HG02870 (cell line): Measurements from ENCODE around the gene EVI5L.

Experiments
- ATAC-seq: cut with Tn5 transposase; IDR thresholded peaks from one replicate; pipeline ENCODE4 v1.9.1; 2021; ENCODE audit warnings: mild to moderate bottlenecking, moderate library complexity; ENCODE audit not compliant: unreplicated experiment

Gene EVI5L

GRCh38 chr19:7894612-7895309, 64.7 kb downstream of the EVI5L start:
- ATAC-seq, result no peak

- ATAC-seq, result no peak
Observed at GRCh38 chr19:7895565-7895964, 65.5 kb downstream of the EVI5L start.

DNA sequence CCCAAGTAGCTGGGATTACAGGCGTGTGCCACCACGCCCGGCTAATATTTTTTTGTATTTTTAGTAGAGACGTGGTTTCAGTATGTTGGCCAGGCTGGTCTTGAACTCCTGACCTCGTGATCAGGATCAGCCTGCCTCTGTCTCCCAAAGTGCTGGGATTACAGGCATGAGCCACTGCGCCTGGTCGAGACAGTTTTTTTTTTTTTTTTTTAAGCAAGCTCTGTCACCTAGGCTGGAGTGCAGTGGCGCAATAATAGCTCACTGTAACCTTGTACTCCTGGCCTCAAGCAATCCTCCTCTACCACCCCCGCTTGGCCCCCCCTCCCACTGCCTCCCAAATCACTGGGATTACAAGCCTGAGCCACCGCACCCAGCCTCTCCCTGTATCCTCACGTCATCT, 67.3 kb downstream of the EVI5L start:
- ATAC-seq, result no peak

DNA sequence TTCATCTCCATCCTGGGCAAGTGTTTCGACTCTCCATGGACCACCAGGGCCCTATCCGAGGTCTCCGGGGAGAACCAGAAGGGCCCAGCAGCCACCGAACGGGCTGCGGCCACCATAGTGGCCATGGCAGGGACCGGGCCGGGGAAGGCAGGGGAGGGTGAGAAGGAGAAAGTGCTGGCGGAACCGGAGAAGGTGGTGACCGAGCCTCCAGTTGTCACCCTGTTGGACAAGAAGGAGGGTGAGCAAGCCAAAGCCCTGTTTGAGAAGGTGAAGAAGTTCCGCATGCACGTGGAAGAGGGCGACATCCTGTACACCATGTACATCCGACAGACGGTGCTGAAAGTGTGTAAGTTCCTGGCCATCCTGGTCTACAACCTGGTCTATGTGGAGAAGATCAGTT, 68.9 kb downstream of the EVI5L start:
- ATAC-seq, result no peak

GRCh38 chr19:7899751-7900378, 69.8 kb downstream of the EVI5L start:
- ATAC-seq, result no peak

GRCh38 chr19:7900401-7900870, 70.4 kb downstream of the EVI5L start:
- no peak for ATAC-seq

- no peak for ATAC-seq
Observed at GRCh38 chr19:7900931-7901330, 70.9 kb downstream of the EVI5L start.

- ATAC-seq, result no peak
Observed at GRCh38 chr19:7901337-7901736, 71.3 kb downstream of the EVI5L start.

DNA sequence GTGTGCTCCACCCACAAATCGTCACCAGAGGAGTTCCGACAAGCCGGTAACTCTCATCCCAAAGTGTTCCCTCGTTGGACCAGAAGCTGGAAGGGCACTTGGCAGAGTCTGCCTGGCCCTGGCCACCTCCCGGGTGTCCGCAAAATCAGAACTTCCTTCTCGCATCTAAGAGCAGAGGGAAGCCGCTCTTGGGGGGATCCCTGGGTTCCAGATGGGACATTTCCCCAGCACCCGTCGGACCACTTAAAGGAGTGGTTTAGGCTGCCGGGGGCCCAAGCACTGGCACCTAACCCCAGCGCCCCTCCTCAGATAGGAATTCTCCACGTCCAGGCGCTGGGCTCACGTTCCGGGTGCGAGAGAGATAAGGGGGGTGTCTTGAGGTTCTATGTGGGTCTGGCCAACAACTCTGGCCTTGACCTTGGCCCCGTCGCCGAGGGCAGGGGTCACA, 72.8 kb downstream of the EVI5L start:
- ATAC-seq, result no peak

GRCh38 chr19:7903244-7904073, 73.4 kb downstream of the EVI5L start, which contains the start of gene MAP2K7:
TSS of gene MAP2K7 (plus strand) at chr19:7903877. CDS start at chr19:7903945, 68 bp downstream.
- ATAC-seq, result peak; percentile 89

GRCh38 chr19:7904074-7905020, 74.3 kb downstream of the EVI5L start:
- peak; percentile 3 for ATAC-seq

DNA sequence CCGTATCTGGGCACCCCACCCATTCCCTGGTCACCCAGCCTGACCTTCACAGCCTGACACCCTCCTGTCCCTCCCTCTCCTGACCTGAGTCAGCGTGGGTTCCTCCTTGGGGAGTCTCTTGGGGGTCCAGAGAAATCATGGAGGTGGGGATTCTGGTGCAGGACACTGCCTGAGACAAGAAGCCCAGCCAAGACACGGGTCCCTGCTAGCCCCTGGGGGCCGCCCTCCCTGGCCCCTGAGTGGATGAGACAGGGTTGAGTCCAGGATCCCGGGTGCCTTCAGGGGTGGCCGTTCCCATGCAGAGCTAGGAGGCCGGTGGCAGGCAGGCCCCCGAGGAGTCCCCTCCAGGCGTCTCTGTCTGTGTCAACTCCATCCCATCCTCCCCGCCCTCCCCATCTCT, 75.2 kb downstream of the EVI5L start:
- no peak for ATAC-seq

- ATAC-seq, result no peak
Observed at GRCh38 chr19:7905859-7906258, 75.8 kb downstream of the EVI5L start.

- ATAC-seq, result no peak
Observed at GRCh38 chr19:7907122-7907521, 77.1 kb downstream of the EVI5L start.

DNA sequence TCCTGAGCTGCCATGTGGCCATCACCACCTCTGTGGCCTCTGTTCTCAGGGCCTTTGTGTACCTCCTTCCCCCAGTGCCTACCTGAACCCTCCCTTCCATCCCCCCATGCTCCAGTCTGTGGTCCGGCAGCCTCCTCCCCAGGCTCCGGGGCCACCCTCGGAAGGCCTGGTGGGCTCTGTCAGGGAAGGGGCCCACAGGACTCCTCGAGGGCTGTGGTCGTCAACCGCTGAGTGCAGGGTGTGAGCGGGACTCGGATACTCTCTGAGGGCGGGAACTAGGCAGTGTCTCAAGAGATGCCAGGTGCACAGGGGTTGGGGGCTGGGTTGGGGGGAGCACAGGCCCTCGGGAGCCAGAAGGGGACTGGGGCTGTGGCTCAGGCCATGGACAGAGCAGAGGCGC, 77.5 kb downstream of the EVI5L start:
- ATAC-seq, result no peak

DNA sequence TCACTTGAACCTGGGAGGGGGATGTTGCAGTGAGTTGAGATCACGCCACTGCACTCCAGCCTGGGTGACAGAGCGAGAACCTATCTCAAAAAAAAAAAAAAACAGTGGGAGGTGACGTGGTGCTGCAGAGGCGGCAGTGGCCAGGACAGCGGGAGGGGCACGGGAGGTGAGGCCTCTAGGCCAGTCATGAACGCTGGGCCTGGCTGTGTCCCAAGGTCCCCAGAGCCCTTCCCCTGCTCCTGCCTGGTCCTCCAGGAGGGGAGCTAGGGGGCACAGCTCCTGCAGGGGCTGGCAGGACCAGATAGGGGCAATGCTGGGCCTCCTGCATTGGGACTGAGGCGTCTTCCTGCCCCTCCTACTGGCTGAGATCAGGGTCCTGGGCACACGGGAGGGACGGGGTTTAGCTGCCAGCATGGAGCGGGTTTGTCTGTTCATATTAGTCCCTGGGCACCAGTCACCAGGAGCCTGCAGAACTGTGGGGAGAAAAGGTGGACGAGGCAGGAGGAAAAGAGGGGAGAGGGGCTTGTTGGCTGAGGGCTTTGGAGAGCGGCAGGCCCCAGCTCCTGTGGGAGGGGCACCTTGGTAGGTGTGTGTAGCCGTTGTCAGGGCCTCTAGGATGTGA, 78.2 kb downstream of the EVI5L start:
- no peak for ATAC-seq

GRCh38 chr19:7908742-7909461, 78.9 kb downstream of the EVI5L start:
- no peak for ATAC-seq

DNA sequence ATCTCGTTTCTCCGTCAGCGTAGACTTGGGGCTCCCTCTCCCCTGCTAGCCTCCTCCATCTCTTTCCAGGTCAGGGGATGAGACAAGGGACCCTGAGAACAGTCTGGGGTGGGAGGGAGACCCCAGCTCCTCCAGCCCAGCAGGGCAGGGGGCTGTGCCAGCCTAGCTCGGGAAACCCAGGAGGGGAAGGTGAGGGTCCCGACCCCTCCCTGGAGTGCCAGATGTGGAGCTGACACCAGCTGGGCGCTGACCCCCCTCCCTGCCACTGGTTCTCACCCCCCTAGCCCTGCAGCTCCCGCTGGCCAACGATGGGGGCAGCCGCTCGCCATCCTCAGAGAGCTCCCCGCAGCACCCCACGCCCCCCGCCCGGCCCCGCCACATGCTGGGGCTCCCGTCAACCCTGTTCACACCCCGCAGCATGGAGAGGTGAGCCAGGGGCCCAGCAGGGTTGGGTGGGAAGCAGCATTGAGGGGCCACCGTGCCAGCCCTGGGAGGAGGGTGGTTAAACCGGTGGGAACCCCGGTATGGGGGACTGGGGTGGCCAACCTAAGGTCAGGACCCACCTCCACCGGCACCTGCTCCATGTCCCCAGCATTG, 79.6 kb downstream of the EVI5L start:
- no peak for ATAC-seq
